ENCODE data around the gene GMFB.

GRCh38 chr14:54467280-54467679 lies 21.5 kb downstream of the GMFB start:
- TF ChIP-seq CTCF (IDR thresholded peaks at IDR 0.05) (no peak), POLR2A (IDR thresholded peaks at IDR 0.05) (no peak)

Data from right lobe of liver (tissue), 4 donors.